HG03066 (cell line): ENCODE measurements around the gene SESTD1.
"Not testable (repeated sequence)": the region's sequence is repeated elsewhere in the genome, so short reads cannot be mapped to it uniquely, and the experiment has no call there.

Experiments
- ATAC-seq: cut with Tn5 transposase; IDR thresholded peaks from one replicate; pipeline ENCODE4 v1.9.1; 2021; ENCODE audit warnings: low read depth; ENCODE audit not compliant: unreplicated experiment

The SESTD1 gene

GRCh38 chr2:179268277-179268925 is 3.8 kb upstream of the SESTD1 start:
- ATAC-seq = no peak

DNA sequence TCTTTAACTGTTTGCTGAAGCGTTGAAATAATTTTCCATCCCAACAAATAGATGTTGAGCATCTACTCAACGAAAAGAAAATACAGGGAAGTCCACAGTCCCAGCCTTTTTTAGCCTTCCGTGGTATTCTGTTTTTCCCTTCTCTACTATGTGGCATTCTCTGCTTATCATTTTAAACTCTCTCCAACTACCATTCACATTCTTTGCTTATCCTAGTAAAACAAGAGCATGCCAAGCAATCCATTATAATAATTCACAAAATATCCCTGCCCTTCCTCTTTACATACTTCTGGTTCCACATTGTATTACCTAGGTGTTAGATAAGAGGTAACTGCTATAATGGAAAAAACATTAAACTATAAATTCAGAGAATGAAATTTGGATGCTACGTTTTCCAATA is 1.6 kb upstream of the SESTD1 start:
- no peak for ATAC-seq

GRCh38 chr2:179265082-179265510 is 464 bp upstream of the SESTD1 start:
- ATAC-seq = no peak

GRCh38 chr2:179263446-179264367 is 925 bp downstream of the SESTD1 start:
- peak; percentile 32 for ATAC-seq

- no peak for ATAC-seq
Measured at GRCh38 chr2:179263015-179263414, 1.6 kb downstream of the SESTD1 start.

DNA sequence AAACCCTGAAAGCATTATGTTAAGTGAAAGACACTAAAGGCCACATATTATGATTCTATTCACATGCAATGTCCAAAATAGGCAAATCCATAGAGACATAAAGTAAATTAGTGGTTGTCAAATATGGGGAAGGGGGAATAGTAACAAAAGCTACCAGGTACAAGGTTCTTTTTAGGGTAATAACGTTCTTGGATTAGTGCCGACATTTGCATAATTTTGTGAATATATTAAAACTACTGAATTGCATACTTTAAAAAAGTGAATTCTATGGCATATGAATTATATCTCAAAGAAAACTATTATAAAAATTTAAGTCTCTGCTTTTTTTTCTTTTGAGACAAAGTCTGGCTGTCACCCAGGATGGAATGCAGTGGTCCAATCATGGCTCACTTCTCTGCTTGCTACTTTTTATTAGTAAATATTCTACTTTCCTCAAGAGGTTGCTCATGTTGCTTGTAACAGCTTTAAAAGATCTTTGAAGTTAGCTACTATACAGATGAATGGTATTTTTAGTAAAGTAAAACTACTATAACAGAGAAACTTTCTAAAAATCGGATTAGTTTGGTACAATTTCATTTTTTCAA is 2.5 kb downstream of the SESTD1 start:
- no peak for ATAC-seq

GRCh38 chr2:179261151-179261825 is 3.3 kb downstream of the SESTD1 start:
- no peak for ATAC-seq

DNA sequence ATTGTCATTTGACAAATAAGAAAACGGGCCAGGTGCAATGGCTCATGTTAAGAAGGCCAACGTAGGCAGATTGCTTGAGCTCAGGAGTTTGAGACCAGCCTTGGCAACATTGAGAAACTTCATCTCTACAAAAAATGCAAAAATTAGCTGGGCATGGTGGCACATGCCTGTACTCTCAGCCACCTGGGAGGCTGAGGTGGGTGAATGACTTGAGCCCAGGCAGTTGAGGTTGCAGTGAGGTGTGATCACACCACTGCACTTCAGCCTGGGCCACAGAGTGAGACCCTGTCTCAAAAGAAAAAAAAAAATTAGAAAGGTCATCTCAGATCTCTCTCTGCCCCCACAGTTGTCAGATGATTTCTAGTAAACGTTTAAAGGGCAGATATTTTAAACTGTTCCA is 4.4 kb downstream of the SESTD1 start:
- ATAC-seq = no peak

DNA sequence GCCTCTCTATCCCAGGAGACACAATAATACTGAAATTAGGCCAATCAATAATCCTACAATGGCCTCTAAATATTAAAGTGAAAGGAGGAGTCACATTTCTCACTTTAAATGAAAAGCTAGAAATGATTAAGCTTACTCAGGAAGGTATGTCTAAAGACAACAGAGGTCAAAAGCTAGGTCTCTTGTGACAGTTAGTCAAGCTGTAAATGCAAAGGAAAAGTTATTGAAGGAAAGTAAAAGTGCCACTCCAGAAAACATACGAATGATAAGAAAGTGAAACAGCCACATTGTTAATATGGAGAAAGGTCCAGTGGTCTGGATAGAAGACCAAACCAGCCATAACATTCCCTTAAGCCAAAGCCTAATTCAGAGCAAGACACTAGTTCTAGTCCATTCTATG is 9.5 kb downstream of the SESTD1 start:
- no peak for ATAC-seq

DNA sequence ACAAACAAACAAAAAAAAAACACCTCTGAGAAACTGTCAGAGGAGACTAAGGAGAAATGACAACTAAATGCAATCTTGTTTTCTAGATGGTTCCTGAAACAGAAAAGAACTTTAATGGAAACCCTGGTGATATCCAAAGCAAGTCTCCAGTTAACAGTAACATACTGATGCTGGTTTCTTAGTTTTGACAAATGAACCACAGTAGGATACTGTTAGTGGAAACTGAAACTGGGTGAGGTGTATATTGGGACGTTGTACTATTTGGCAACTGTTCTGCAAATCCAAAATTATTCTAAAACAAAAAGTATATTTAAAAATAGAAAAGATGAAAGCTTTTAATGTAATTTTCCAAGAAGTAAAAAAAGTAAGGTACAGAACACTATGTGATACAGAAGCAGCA is 11.4 kb downstream of the SESTD1 start:
- peak; percentile 46 for ATAC-seq

- no peak for ATAC-seq
Measured at GRCh38 chr2:179252423-179252822, 12.2 kb downstream of the SESTD1 start.

GRCh38 chr2:179251870-179252269 is 12.8 kb downstream of the SESTD1 start:
- ATAC-seq = no peak

GRCh38 chr2:179250848-179251504 is 13.7 kb downstream of the SESTD1 start:
- no peak for ATAC-seq

DNA sequence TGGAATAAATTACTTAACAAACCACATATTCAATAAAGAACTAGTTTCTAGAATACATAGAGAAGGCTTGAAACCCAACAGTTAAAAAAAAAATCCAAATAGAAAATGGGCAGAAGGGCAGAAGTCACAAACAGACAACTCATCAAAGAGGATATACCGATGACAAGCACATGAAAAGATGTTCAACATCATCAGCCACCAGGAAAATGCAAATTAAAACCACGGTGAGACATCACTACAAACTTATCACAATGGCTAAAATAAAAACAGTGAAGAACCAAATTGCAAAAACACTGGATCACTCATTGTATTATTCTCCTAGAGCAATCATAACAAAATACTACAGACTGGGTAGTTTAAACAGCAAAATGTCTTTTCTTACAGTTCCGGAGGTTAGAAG is 14.5 kb downstream of the SESTD1 start:
- no peak for ATAC-seq

DNA sequence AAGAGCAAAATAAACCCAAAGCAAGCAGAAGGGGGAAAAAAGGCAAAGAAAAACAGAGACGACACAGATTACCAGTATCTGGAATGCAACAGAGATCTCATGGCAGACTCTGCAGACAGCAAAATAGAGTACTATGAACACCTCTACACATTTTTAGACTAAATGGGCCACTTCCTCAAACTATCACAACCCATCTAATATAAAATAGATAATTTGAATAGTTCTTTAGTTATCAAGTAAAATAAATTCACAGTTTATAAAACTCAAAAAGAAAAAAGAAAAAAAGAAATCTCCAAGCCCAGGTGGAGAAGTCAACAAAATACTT is 16.6 kb downstream of the SESTD1 start:
- ATAC-seq = no peak

- ATAC-seq = no peak
Measured at GRCh38 chr2:179247318-179248023, 17.2 kb downstream of the SESTD1 start.

- not testable (repeated sequence) for ATAC-seq
Measured at GRCh38 chr2:179245843-179246242, 18.8 kb downstream of the SESTD1 start.

- ATAC-seq = no peak
Measured at GRCh38 chr2:179243046-179243445, 21.6 kb downstream of the SESTD1 start.

DNA sequence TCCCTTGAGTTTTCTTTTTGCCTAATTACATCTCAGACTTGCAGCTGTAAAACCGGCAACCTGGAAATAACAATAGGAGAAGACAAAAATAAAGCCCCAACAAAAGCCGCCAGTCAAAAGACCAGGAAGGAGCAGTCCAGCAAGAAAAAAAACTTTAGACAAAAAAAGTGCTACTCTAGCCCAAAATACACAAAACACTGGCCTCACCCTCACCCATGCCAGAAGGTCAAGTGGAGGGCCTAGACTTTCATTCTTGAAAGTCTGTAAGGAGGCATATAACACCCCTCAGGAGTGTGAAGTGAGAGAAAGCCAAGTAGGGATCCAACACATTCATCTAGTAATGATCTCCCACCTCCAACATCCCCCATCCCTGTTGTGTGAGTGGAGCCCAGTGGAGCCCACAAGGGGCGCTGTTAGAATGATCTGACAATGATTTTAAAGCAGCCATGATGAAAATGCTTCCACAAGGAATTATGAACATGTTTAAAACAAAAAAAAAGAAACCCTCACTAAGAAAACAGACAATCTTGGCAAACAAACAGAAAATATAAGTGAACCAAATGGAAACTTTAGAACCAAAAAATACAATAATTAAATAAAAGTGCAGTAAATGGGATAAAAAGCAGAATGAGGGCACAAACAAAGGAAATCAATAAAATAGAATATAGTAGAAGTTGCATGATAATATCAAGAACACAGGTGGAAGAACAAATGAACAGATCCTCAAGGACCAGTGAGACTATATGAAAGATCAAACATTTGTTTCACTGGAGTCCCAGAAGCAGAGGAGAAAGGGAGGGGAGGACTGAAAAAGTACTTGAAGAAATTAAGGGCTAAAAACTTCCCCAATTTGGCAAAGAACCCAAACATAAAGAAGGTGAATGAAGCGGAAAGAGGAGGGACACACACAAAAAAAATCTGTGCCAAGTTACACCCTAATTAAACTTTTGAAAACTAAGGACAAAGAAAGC is 23.9 kb downstream of the SESTD1 start:
- no peak for ATAC-seq
